SH-SY5Y (cell line): ENCODE results near the gene SLC6A3.

ENCODE experiments used
- GATA2 ChIP-seq: IDR thresholded peaks from 2 replicates; pipeline ENCODE4 v1.6.1; 2011; ENCODE audit warnings: mild to moderate bottlenecking, low read depth, low read length
- GATA3 ChIP-seq: IDR thresholded peaks from 2 replicates; pipeline ENCODE4 v1.6.1; 2011; ENCODE audit warnings: low read depth, mild to moderate bottlenecking, low read length, moderate library complexity

Gene SLC6A3

DNA sequence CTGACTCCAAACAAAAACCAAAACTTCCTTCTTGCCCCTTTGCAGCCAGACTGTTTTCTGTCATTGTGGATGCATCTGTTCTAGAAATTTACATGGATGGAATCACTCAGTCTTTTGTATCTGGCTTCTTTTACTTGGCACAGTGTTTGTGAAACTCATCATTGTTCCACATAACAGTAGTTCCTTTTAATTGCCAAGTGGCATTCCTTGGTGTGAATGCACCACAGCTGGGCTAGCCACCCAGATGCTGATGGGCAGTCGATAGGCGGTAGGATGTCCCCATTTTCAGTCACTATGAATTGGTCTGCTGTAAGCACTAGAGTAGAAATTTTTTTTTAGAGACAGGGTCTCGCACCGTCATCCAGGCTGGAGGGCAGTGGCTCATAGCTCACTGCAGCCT, 94.1 kb downstream of the SLC6A3 start:
- TF ChIP-seq GATA3 (no peak), GATA2 (no peak)

DNA sequence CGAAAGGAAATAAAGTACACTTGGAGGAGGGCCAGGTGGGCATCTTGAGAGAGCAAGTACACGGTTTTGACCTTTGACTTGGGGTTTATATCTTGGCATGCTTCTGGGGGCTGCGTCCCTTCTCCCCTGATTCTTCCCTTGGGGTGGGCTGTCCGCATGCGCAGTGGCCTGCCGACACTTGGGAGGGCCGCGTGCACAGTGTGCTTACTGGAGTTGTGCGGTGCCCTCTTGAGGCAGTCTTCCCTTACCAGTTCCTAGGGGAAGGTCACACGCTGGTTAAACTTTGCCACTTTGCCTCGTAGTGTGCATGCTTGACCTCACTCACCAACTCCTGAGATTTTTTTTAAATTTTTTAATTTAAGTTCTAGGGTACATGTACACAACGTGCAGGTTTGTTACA, 96.0 kb downstream of the SLC6A3 start:
- TF ChIP-seq GATA3 = no peak
- TF ChIP-seq GATA2 = no peak

DNA sequence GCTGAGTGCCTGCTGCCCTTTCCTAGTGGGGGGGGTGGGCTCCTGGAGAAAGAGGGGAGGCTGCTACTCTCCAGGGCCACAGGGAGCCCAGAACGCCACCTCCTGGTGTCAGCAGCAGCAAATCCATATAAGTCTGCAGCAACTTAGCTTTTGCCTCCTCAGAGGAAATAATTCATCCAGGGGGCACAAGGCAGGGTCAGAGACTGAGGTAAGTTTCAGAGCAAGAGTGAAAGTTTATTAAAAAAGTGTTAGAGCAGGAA, 96.3 kb downstream of the SLC6A3 start:
- TF ChIP-seq GATA3 (no peak), GATA2 (no peak)

DNA sequence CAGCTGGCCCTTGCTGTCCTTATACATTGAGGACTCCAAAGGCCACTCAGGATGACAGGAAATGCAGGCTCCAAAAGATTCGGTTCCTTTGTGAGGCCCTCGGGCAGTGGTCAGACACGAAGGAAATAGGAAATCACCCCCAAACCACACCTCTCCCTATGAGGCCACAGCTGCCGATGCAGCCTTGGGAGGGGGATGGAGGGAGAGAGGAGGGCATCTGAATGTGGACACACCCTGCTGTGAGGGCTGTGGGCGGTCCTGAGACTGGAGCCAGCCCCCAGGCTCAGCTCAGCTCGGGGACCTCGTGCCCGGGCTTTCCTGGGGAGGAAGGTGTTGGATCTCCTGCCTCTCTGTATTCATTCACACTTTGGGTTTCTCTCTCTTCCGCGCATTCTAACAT, 97.7 kb downstream of the SLC6A3 start:
- no peak for TF ChIP-seq GATA2
- no peak for TF ChIP-seq GATA3

DNA sequence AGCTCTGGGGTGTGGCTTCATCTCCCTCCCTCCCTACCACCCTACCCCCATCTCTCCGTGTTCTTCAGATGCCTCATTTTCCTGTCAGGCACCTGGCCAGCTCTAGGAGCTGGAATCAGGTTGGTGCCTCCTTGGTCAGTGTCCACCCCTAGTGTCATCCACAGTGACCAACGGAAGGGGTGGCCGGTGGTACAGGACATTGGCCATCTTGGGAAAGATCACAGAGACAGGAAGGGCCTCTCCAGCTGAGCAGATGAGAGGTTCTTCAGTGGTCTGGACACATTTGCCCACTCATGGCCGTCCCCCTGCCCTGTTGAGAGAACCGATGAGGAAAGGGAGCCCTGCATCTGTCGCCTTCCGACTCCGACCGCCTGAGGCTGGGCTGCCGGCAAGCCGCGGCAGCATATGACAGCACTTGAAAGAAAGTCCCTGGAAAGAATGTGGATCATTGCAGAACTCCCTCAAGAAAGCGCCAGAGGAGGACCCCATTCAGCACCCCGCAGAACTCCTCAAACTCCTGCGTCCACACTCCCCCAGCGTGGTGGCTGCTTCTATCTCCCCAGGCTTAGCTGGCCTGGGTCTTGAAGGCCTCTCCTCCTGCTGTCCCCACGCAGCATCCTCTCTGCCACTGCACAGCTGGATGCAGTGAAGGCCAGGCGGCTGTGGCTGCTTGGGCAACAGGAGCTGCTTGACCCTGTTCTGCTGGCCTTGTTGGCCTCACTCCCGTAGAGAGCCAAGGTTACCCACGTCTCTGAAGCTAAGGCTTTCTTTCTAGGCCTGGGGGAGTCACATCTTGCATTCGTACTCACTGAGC, 98.4 kb downstream of the SLC6A3 start:
- TF ChIP-seq GATA2 (no peak), GATA3 (no peak)

DNA sequence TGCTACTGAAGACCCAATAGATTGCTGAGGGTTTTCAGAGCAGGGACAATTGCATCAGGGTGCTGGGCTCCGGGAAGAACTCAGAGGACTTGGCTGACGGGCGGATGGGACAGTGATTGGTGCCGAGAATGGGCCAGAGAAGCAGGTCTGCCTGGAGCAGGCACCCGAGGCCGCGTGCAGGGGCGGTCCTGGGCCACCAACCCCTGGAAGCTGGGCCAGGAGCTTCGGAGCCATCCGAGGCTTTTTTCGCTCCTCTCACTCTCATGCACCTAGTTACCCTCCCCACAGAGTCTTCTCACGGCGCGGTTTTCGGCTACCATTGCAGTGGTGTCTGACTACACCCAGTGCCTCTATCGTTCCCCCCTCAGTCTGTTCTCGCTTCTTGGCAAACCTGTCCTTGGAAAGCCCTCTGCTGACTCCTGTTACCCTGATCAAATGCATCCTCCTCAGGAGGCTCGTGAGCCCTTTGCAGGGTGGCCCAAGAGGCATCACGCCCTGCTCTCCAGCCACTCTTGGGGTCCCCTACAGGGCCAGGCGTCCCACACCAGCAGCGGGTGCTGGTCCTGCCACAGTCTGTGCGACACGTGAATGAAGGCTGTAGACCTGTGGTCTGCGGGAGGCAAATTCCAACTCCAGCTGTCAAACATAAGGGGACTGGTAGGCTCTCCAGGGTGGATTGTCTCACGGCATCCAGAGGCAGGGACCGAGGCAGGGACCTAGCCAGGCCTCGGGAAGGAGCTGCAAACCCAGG, 99.2 kb downstream of the SLC6A3 start:
- TF ChIP-seq GATA2 = no peak

DNA sequence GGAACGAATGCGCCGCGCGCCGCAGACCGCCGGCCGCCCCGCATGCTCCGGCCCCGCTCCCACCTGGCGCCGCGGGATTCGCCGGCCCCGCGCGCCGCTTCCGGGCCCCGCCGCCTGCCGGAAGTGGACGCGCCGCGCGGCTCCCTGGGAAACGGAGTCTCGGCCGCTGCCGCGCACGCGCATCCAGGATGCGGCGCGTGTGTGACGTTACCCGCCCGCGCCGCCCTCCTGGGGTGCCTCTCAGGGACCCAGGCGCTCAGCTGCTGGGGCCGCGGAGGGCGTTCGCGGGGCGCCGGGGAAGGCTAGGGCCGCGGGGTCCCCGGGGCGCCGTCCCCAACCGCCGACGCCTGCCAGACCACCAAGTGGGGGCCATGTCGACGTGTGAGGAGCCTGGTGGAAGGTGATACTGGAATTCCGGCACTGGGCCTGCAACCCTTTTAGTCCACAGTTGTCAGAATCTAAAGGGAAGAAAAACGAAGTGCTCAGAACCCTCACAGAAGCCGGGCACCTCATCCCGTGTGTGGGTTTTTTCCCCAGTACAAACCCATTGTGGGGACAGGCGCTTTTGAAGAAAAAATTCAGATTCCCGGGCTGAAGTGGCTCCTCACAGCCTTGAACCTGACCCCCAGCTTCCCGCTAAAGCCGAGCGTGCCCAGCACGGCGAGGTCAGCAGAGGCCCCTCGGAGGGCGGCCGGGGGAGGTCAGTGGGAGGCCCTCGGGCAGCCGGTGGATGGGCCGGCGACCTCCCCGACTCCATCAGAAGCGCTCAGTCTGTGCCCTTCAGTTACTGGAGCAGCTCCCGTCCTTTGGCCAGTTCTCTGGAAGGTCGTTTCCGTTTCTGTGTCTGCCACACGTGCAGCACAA, 100.0 kb downstream of the SLC6A3 start, which contains the start of gene CLPTM1L:
Gene CLPTM1L (minus strand): TSS at position 125 of the 864 bp plus-strand sequence. CDS start 258 bp downstream, outside the sequence.
- TF ChIP-seq GATA2 = no peak

DNA sequence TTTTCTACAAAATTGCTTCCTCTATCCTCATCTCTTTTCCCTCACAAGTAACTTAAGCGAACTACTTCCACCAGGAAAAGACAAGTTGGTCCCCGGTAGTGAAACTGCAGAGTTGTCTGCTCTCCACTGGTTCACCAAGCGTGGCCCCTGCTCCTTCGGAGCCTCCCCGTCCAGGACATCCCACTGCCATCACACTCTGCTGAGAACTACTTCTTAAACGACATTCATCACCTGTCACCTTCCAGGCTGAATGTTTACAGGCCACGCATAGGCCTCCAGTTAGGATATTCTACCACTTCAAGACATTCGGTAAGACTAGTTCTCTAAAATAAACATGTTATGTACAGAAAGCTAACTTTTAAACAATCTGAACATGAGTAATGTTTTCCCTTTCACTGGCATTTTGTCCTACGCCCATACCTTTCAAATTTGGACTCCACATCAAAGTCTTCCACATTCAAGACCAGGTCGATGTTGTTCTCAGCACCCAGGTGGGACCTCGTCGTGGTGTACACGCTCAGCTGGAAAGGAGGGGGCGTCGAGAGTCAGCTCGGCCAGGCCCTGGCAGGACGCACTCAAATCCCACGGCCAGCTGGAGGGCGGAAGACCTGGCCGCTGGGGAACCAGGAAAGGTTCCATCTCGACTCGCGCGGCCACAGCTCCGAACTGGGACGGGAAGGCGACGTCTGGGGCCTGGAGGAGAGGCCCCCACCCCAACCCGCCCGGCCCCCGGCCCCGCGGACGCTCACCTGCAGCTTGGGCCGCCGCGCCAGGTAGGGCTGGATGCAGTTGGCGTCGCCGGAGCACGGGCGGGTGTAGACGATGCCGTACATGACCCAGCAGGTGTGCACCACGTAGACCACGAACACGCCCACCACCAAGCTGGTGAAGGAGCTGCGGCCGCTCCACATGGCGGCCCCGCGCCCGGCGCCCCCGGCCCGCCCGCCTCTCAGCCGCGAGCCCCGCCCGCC, 101.0 kb downstream of the SLC6A3 start:
- no peak for TF ChIP-seq GATA3
- TF ChIP-seq GATA2 = no peak

DNA sequence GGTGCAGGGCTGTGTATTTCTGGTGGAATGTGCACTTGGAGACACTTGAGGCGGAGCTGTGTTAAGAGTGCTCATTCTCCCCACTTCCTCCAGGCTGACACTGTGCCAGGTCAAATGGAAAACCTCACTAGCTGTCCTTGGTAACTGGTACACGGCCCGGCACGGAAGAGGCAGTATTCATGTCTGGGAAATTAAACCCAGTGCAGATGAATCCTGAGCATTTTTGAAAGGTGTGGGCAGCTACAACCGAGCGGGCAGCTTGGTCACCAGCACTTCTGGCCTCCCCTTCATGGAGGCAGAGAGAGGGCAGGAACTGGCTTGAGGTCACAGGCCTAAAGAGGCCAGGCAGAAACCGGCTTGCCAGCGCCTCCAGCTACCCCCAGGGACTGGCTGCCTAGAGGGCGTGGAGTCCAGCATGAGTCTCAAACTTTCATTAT, 101.9 kb downstream of the SLC6A3 start:
- TF ChIP-seq GATA3 (no peak), GATA2 (no peak)
